PC-3 (cell line): ENCODE measurements around the gene ANXA6. TPM values are rescaled to one million over a fixed set of nuclear protein-coding genes. Genes with fewer than 3 reads are reported as not detected.
A peak's percentile ranks its signal among the peaks of the same experiment; 100 is the strongest.

Experiments
- ATAC-seq: fragments of 200-7000 bp; cut with Tn5 transposase; 2 replicates; pipeline ENCODE4 v1.9.1; 2020; ENCODE audit warnings: mild to moderate bottlenecking, moderate library complexity
- BruUV-seq: library from RNA; stranded (reverse); fragments of 400-500 nt; replicated peaks from 2 replicates; lab custom pipeline; 2021; lab: Mats Ljungman, UMichigan
- CTCF ChIA-PET: fragments of 300-600 bp; sonication (Branson Sonifier 250); formaldehyde crosslinking; loops from one replicate; lab custom pipeline; 2022; ENCODE audit warnings: antibody characterized with exemption; lab: Charles Lee
- POLR2A ChIA-PET: fragments of 300-600 bp; sonication (Branson Sonifier 250); formaldehyde crosslinking; loops from one replicate; lab custom pipeline; 2022; ENCODE audit warnings: antibody characterized with exemption; ENCODE audit not compliant: unreplicated experiment; lab: Charles Lee
- DNase-seq: peaks from one replicate; pipeline ENCODE4 v3.0.0-alpha.2; 2015
- H2AFZ ChIP-seq: fragments of 300-600 bp; sonication (generic); 2 replicates; pipeline ENCODE4 v1.6.0; 2016; ENCODE audit warnings: antibody characterized with exemption, low read length
- H3F3A ChIP-seq: fragments of 300-600 bp; sonication (generic); one replicate; pipeline ENCODE4 v1.6.0; 2017; ENCODE audit warnings: antibody characterized with exemption, low read length, control low read depth, mild to moderate bottlenecking; ENCODE audit not compliant: unreplicated experiment
- H3K27ac ChIP-seq: fragments of 300-600 bp; sonication (generic); 2 replicates; pipeline ENCODE4 v1.5.1; 2016; ENCODE audit warnings: mild to moderate bottlenecking, low read length
- H3K27me3 ChIP-seq: fragments of 300-600 bp; sonication (generic); 2 replicates; pipeline ENCODE4 v1.6.1; 2016; ENCODE audit warnings: low read length, mixed read lengths
- H3K36me3 ChIP-seq: fragments of 300-600 bp; sonication (generic); 2 replicates; pipeline ENCODE4 v1.6.1; 2016; ENCODE audit warnings: low read depth, mixed run types, low read length, mixed read lengths
- H3K4me1 ChIP-seq: fragments of 300-600 bp; sonication (generic); 2 replicates; pipeline ENCODE4 v1.5.1; 2016; ENCODE audit warnings: low read length; ENCODE audit not compliant: insufficient read depth
- H3K4me2 ChIP-seq: fragments of 300-600 bp; sonication (generic); 2 replicates; pipeline ENCODE4 v1.6.0; 2016; ENCODE audit warnings: low read length
- H3K4me3 ChIP-seq: fragments of 300-600 bp; sonication (generic); 2 replicates; pipeline ENCODE4 v1.5.1; 2016; ENCODE audit warnings: mild to moderate bottlenecking, low read length, mixed read lengths
- H3K79me2 ChIP-seq: fragments of 300-600 bp; sonication (generic); 2 replicates; pipeline ENCODE4 v1.6.1; 2017; ENCODE audit warnings: low read length, mixed read lengths
- H3K9ac ChIP-seq: fragments of 300-600 bp; sonication (generic); 2 replicates; pipeline ENCODE4 v1.6.0; 2016; ENCODE audit warnings: mild to moderate bottlenecking, low read length
- H3K9me2 ChIP-seq: fragments of 300-600 bp; sonication (generic); replicated peaks from 2 replicates; pipeline ENCODE4 v1.6.1; 2016; ENCODE audit warnings: mixed run types, low read length, mixed read lengths
- H3K9me3 ChIP-seq: fragments of 300-600 bp; sonication (generic); 2 replicates; pipeline ENCODE4 v1.6.1; 2016; ENCODE audit warnings: low read length, mixed read lengths
- H4K20me1 ChIP-seq: fragments of 300-600 bp; sonication (generic); 2 replicates; pipeline ENCODE4 v1.6.1; 2016; ENCODE audit warnings: low read length, mixed read lengths
- EZH2 ChIP-seq: fragments of 300-600 bp; sonication (generic); IDR thresholded peaks from one replicate; pipeline ENCODE4 v1.6.1; 2017; ENCODE audit warnings: antibody characterized with exemption, mild to moderate bottlenecking, low read length; ENCODE audit not compliant: unreplicated experiment
- EZH2phosphoT487 ChIP-seq: fragments of 300-600 bp; sonication (generic); IDR thresholded peaks from 2 replicates; pipeline ENCODE4 v1.6.1; 2018; ENCODE audit warnings: mild to moderate bottlenecking, antibody characterized with exemption, low read length, borderline replicate concordance
- intact Hi-C: fragments of 100-400 bp; cut with micrococcal nuclease; formaldehyde crosslinking; loops from 2 replicates; pipeline ENCODE4 v1.9.0; 2023
- total RNA-seq: library from RNA; depleted of rRNA; stranded (reverse); fragments of >200 nt; gene quantifications from 2 replicates; pipeline ENCODE4 v1.2.3, GENCODE V29; 2014
- TF ChIP-seq, protein P1 (sequence below): fragments of 300-600 bp; sonication (generic); conservative IDR thresholded peaks from 2 replicates; pipeline ENCODE4 v1.5.1; 2017; ENCODE audit warnings: antibody characterized with exemption, low read depth, mild to moderate bottlenecking, low read length

ANXA6 gene
- total RNA-seq, 1 experiment from 2014 or later = 122 TPM

DNA sequence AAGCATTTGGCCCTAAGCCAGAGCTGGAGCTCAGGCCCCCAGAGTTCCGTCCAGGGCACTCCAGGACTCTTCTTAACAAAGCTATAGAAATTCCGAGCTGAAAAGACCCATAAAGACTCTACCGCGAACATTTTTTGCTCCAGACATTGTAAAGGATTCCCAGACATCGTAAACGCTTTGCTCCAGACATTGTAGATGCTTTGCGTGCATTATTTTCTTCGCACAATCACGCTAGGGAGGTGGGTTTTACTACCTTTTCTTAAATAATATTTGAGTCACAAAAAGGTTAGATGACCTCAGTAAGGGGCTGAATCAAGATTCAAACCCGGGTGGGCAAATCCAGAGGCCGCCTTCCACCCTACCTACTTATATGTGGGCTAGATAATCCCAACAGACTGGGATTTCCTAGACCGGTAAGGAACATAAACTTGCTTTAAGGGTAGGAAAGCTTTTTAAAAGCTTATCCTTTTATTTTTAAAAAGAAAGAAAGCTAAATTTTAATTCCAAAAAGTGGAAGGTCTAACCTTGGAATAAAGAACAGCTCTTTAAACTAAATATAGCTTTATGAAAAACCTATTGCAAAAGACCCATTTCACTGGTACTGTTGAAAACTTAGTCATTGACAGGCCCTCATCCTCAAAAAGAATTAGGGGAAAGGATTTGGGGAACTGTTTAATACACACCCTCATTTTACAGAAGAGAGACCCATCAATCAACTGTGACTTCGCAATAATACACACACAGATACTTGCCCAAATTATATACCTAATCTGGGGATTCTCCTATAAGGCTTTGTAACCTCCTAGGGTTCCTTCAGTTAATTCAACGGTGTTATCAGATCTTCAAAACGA is 75.9 kb downstream of the ANXA6 start:
- TF ChIP-seq EZH2phosphoT487 (no peak), EZH2 (no peak)
- TF ChIP-seq, protein P1, sequence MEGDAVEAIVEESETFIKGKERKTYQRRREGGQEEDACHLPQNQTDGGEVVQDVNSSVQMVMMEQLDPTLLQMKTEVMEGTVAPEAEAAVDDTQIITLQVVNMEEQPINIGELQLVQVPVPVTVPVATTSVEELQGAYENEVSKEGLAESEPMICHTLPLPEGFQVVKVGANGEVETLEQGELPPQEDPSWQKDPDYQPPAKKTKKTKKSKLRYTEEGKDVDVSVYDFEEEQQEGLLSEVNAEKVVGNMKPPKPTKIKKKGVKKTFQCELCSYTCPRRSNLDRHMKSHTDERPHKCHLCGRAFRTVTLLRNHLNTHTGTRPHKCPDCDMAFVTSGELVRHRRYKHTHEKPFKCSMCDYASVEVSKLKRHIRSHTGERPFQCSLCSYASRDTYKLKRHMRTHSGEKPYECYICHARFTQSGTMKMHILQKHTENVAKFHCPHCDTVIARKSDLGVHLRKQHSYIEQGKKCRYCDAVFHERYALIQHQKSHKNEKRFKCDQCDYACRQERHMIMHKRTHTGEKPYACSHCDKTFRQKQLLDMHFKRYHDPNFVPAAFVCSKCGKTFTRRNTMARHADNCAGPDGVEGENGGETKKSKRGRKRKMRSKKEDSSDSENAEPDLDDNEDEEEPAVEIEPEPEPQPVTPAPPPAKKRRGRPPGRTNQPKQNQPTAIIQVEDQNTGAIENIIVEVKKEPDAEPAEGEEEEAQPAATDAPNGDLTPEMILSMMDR = no peak
- no peaks in the 10 kb centered on the region for H3K9me2 ChIP-seq
- H3K4me2 ChIP-seq = peak overlapping the region; percentile 95
- ATAC-seq (no peak), DNase-seq (peak; percentile 64)
- intact Hi-C loops = loop anchor here (2.0 kb wide), 2 partner anchors 27 to 59 kb away; no protein-coding TSS in a partner anchor
- H3K27me3 ChIP-seq = no peaks in the 10 kb centered on the region
- peaks cover 55% of the 10 kb centered on the region for H3K79me2 ChIP-seq
- BruUV-seq = TSS peak; percentile 88
- peaks cover 14% of the 10 kb centered on the region; the same call in 1 of the 2 replicates for H3K36me3 ChIP-seq
- peak overlapping the region; percentile 66 for H2AFZ ChIP-seq
- ChIA-PET CTCF (interaction anchor here (0.7 to 1.5 kb wide), 3 partner anchors 30 to 391 kb away, joined by 4 to 6 read pairs (median 4); no protein-coding TSS in a partner anchor), POLR2A (no interaction called here)
- H3K9me3 ChIP-seq = no peaks in the 10 kb centered on the region
- peaks cover under 1% of the 10 kb centered on the region for H3F3A ChIP-seq
- peaks cover 3% of the 10 kb centered on the region; the same call in 1 of the 2 replicates for H4K20me1 ChIP-seq
- peaks cover 77% of the 10 kb centered on the region for H3K4me1 ChIP-seq
- H3K9ac ChIP-seq = peak overlapping the region; percentile 98
- H3K27ac ChIP-seq = peak overlapping the region; percentile 92
- peak overlapping the region; percentile 94 for H3K4me3 ChIP-seq

DNA sequence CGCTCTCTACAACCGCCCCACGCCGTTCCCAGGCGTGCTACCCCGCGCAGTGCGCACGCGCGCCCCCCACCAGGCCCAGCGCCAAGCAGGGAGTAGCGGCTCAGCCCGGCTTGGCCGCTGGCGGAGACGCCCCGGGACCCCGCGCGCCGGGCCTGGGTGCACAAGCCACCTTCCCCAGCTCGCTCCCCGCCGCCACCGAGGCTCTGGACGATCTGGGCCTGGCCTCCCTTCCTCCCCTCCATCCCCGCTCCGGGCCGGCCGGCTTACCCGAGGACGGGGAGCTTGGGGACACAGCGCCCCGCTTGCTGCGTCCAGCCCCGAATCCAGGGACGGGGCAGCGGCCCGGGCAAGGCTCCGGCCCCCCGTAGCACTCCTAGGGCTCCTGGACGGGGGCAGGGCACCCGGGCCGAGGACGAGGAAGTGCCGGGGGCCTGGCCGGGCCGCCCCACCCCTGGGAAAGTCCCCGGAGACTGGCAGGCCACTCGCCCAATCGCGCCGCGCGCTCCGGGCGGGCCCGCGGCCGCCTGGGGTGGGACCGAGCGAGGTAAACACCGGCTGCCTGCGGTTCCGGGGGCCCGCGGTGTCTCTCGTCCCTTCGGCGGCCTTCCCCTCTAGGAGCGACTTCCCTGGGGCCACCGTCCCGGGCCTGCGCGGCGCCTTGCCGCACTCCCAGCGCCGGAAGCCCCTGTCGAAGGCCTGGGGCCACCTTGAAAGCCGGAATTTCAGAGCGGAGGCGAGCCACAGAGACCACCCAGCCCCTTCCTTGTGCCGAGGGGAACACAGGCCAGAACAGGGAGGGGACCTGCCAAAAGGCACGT is 76.8 kb downstream of the ANXA6 start, which contains the start of gene TNIP1:
TSS of gene TNIP1 (minus strand) at position 422 of the 818 bp plus-strand sequence. CDS start 15,939 bp downstream, outside the sequence.
- peaks cover 61% of the 10 kb centered on the region for H3K79me2 ChIP-seq
- CTCF ChIA-PET = no interaction called here

More for the DNA sequence above, 76.8 kb downstream of the ANXA6 start, which contains the start of gene TNIP1:
- no peaks in the 10 kb centered on the region for H3K9me3 ChIP-seq
- intact Hi-C loops = loop anchor here (2.0 kb wide), 2 partner anchors 26 to 58 kb away; no protein-coding TSS in a partner anchor
- H2AFZ ChIP-seq = peak within 1 kb of the TSS; percentile 66
- ATAC-seq (peak; percentile 86), DNase-seq (peak; percentile 94)
- peak within 1 kb of the TSS; percentile 94 for H3K4me3 ChIP-seq
- peaks cover 6% of the 10 kb centered on the region; the same call in 1 of the 2 replicates for H4K20me1 ChIP-seq
- POLR2A ChIA-PET = no interaction called here
- H3K9me2 ChIP-seq = no peaks in the 10 kb centered on the region
- H3K4me2 ChIP-seq = peak within 1 kb of the TSS; percentile 95
- peak within 1 kb of the TSS; percentile 98 for H3K9ac ChIP-seq
- peaks cover 14% of the 10 kb centered on the region; the same call in 1 of the 2 replicates for H3K36me3 ChIP-seq
- peaks cover 8% of the 10 kb centered on the region for H3F3A ChIP-seq
- no TSS peak for BruUV-seq
- H3K27me3 ChIP-seq = no peaks in the 10 kb centered on the region
- H3K4me1 ChIP-seq = peaks cover 84% of the 10 kb centered on the region
- TF ChIP-seq EZH2 (no peak), EZH2phosphoT487 (no peak)
- TF ChIP-seq, protein P1 = no peak
- H3K27ac ChIP-seq = peak within 1 kb of the TSS; percentile 92
